SK-N-SH (cell line): ENCODE results near the gene FBXO42. TPM values are rescaled to one million over a fixed set of nuclear protein-coding genes. Genes with fewer than 3 reads are reported as not detected.

Experiments used
- CTCF ChIA-PET: fragments of 300-600, 350-600 bp; formaldehyde crosslinking; extraction: SDS; loops from one replicate; lab custom pipeline; 2021; lab: Yijun Ruan, JAX
- POLR2A ChIA-PET: fragments of 350-600 bp; sonication (Branson Sonifier 250); formaldehyde crosslinking; extraction: SDS; loops from one replicate; lab custom pipeline; 2020; ENCODE audit warnings: antibody characterized with exemption, inconsistent platforms; lab: Yijun Ruan, JAX
- DNase-seq: peaks from one replicate; pipeline ENCODE4 v3.0.0; 2012
- H2AFZ ChIP-seq: fragments of 200-600 bp; sonication (generic); 2 replicates; pipeline ENCODE4 v1.8.1; 2016; ENCODE audit warnings: antibody characterized with exemption, mild to moderate bottlenecking, low read depth
- H3F3A ChIP-seq: fragments of 200-600 bp; sonication (generic); replicated peaks from 2 replicates; pipeline ENCODE3; 2016; ENCODE audit warnings: antibody characterized with exemption, mild to moderate bottlenecking; ENCODE audit not compliant: insufficient read depth
- H3K27ac ChIP-seq, 2 experiments: fragments of 200-500 bp in 1 of 2; fragments of 200-600 bp in 1 of 2; sonication (Bioruptor generic) in 1 of 2; sonication (generic), shearing (Covaris generic) in 1 of 2; 2 replicates each; pipeline versions ENCODE4 v1.5.1 to v1.6.1; 2014 to 2016; ENCODE audit warnings: low read depth in 2 of 2, inconsistent platforms in 1 of 2, low read length in 1 of 2, mild to moderate bottlenecking in 1 of 2, mixed read lengths in 1 of 2
- H3K27me3 ChIP-seq: fragments of 200-600 bp; sonication (generic), shearing (Covaris generic); 2 replicates; pipeline ENCODE4 v1.6.1; 2016; ENCODE audit warnings: mixed run types; ENCODE audit not compliant: insufficient read depth
- H3K36me3 ChIP-seq, 2 experiments: fragments of 200-500 bp in 1 of 2; fragments of 200-600 bp in 1 of 2; sonication (Bioruptor generic) in 1 of 2; sonication (generic) in 1 of 2; replicated peaks in 1 of 2; 2 replicates each; pipeline versions ENCODE3 to v1.5.1; 2014 to 2016; ENCODE audit warnings: low read length in 1 of 2, mild to moderate bottlenecking in 1 of 2; ENCODE audit not compliant: insufficient read depth in 2 of 2, control insufficient read depth in 1 of 2
- H3K4me1 ChIP-seq, 2 experiments: fragments of 200-500 bp in 1 of 2; fragments of 200-600 bp in 1 of 2; sonication (Bioruptor generic) in 1 of 2; sonication (generic), shearing (Covaris generic) in 1 of 2; 2 replicates each; pipeline versions ENCODE4 v1.5.1 to v1.6.1; 2014 to 2016; ENCODE audit warnings: low read depth in 1 of 2, low read length in 1 of 2, mixed run types in 1 of 2; ENCODE audit not compliant: insufficient read depth in 2 of 2, control insufficient read depth in 1 of 2
- H3K4me2 ChIP-seq: fragments of 200-600 bp; sonication (generic), shearing (Covaris generic); 2 replicates; pipeline ENCODE4 v1.6.1; 2017; ENCODE audit warnings: mixed run types
- H3K4me3 ChIP-seq, 2 experiments: fragments of 200-500 bp in 1 of 2; fragments of 200-600 bp in 1 of 2; sonication (Bioruptor generic) in 1 of 2; sonication (generic), shearing (Covaris generic) in 1 of 2; 2 replicates each; pipeline versions ENCODE4 v1.5.1 to v1.8.1; 2014 to 2016; ENCODE audit warnings: low read depth in 2 of 2, inconsistent platforms in 1 of 2, low read length in 1 of 2, mild to moderate bottlenecking in 1 of 2, mixed read lengths in 1 of 2, moderate library complexity in 1 of 2
- H3K79me2 ChIP-seq: fragments of 200-600 bp; sonication (generic); 2 replicates; pipeline ENCODE4 v1.8.1; 2017; ENCODE audit warnings: mild to moderate bottlenecking; ENCODE audit not compliant: insufficient read depth
- H3K9ac ChIP-seq: fragments of 200-600 bp; sonication (generic); 2 replicates; pipeline ENCODE4 v1.6.1; 2017; ENCODE audit warnings: mixed run types
- H3K9me2 ChIP-seq: fragments of 200-600 bp; sonication (generic); 2 replicates; pipeline ENCODE4 v1.6.1; 2017; ENCODE audit warnings: mixed run types
- H3K9me3 ChIP-seq: fragments of 200-600 bp; sonication (generic); 2 replicates; pipeline ENCODE4 v1.6.1; 2017; ENCODE audit warnings: mixed run types, mild to moderate bottlenecking, moderate library complexity
- H4K20me1 ChIP-seq: fragments of 200-600 bp; sonication (generic); 2 replicates; pipeline ENCODE4 v1.6.1; 2017; ENCODE audit warnings: mild to moderate bottlenecking, mixed run types; ENCODE audit not compliant: insufficient read depth
- CHD2 ChIP-seq: fragments of 150-350 bp; IDR thresholded peaks from 2 replicates; pipeline ENCODE4 v1.6.1; 2018; ENCODE audit warnings: low read length; ENCODE audit not compliant: partially characterized antibody
- ELF1 ChIP-seq: IDR thresholded peaks from 2 replicates; pipeline ENCODE4 v1.4.0; 2012
- EZH2phosphoT487 ChIP-seq: fragments of 200-600 bp; sonication (generic); IDR thresholded peaks from 2 replicates; pipeline ENCODE4 v1.6.1; 2017; ENCODE audit warnings: low read depth, mixed run types, mild to moderate bottlenecking, antibody characterized with exemption, moderate library complexity, borderline replicate concordance
- FOSL2 ChIP-seq: IDR thresholded peaks from 2 replicates; pipeline ENCODE4 v1.4.0; 2012; ENCODE audit warnings: low read depth, mild to moderate bottlenecking, moderate library complexity, borderline replicate concordance
- GATA2 ChIP-seq: sonication (generic); formaldehyde crosslinking; IDR thresholded peaks from 2 replicates; pipeline ENCODE4 v1.5.0; 2020; ENCODE audit warnings: mild to moderate bottlenecking, missing genetic modification reagents
- JUND ChIP-seq: IDR thresholded peaks from 2 replicates; pipeline ENCODE4 v1.4.0; 2012
- MEF2A ChIP-seq: IDR thresholded peaks from 2 replicates; pipeline ENCODE4 v1.4.0; 2012; ENCODE audit warnings: low read depth, borderline replicate concordance
- MXI1 ChIP-seq: IDR thresholded peaks from 2 replicates; pipeline ENCODE4 v1.6.1; 2012; ENCODE audit warnings: mild to moderate bottlenecking, low read depth, low read length, improper control_type of control experiment
- NRF1 ChIP-seq: IDR thresholded peaks from 2 replicates; pipeline ENCODE4 v1.6.1; 2012; ENCODE audit warnings: low read depth, mild to moderate bottlenecking, low read length
- PBX3 ChIP-seq: IDR thresholded peaks from 2 replicates; pipeline ENCODE4; 2012
- POLR2AphosphoS5 ChIP-seq: IDR thresholded peaks from 2 replicates; pipeline ENCODE4 v1.6.1; 2012; ENCODE audit warnings: low read depth, low read length
- RAD21 ChIP-seq: IDR thresholded peaks from 2 replicates; pipeline ENCODE4 v1.6.1; 2012; ENCODE audit warnings: mild to moderate bottlenecking, low read length
- RFX5 ChIP-seq: IDR thresholded peaks from 2 replicates; pipeline ENCODE4 v1.6.1; 2012; ENCODE audit warnings: mild to moderate bottlenecking, improper control_type of control experiment, low read length
- SMC3 ChIP-seq: IDR thresholded peaks from 2 replicates; pipeline ENCODE4 v1.6.1; 2012; ENCODE audit warnings: low read depth, low read length, improper control_type of control experiment
- TCF12 ChIP-seq: IDR thresholded peaks from 2 replicates; pipeline ENCODE4 v1.4.0; 2012
- USF1 ChIP-seq: IDR thresholded peaks from 2 replicates; pipeline ENCODE4 v1.4.0; 2012; ENCODE audit warnings: low read depth, borderline replicate concordance
- YY1 ChIP-seq: IDR thresholded peaks from 2 replicates; pipeline ENCODE4 v1.4.0; 2012; ENCODE audit warnings: low read depth, mild to moderate bottlenecking
- WGBS: methylation state at CpG from one replicate; pipeline ENCODE4 v1.1.6; 2017; ENCODE audit warnings: low lambda C conversion rate; 5-methylcytosine and 5-hydroxymethylcytosine counted together
- polyA plus RNA-seq, 3 experiments: library from polyadenylated mRNA; depleted of rRNA; stranded (reverse); fragments of >200 nt; gene quantifications; 2 replicates each; pipeline ENCODE4 v1.2.3, GENCODE V29; 2012
- TF ChIP-seq, protein P1 (sequence below): IDR thresholded peaks from 2 replicates; pipeline ENCODE4 v1.4.0; 2012; ENCODE audit warnings: low read depth
- TF ChIP-seq, protein P2 (sequence below): IDR thresholded peaks from 2 replicates; pipeline ENCODE4 v1.6.1; 2012; ENCODE audit warnings: mild to moderate bottlenecking, low read depth, low read length, moderate library complexity

FBXO42 gene
- polyA plus RNA-seq, 1 of the 3 experiments (the other 2 are of a cell fraction): 8.6 TPM

DNA sequence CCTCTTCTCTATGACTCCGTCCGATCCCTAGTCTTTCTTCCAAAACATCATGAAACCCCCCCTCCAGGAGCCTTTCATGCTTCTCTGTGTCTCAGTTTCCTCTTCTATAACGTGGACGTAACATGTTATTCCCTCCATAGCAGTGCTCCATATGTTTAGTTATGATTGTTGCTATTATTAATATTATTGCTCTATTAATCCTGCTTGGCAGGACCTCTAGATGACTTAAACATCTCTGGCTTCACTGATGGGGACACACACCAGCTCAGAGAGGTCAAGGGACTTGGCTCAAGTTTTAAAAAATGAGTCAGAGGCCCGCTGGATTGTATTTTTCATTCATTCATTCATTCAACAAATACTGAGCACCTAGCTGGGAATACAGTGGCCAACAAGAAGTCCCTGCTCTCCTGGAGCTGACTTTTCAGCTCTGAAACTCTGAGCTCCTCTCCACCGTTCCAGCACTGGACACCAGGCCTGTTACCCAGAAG lies 114.9 kb downstream of the FBXO42 start:
- TF ChIP-seq PBX3 (no peak), ELF1 (peak; percentile 3; the same call in 1 of the 2 replicates), MXI1 (0 out of 2 replicates have a peak, but pooled peaks have one; percentile 16), SMC3 (no peak), CHD2 (no peak), JUND (no peak), NRF1 (no peak), USF1 (no peak)
- TF ChIP-seq, protein P1, sequence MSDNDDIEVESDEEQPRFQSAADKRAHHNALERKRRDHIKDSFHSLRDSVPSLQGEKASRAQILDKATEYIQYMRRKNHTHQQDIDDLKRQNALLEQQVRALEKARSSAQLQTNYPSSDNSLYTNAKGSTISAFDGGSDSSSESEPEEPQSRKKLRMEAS: no peak
- POLR2A ChIA-PET: interaction anchor here (0.9 to 1.6 kb wide), 3 partner anchors 21 to 47 kb away, joined by 3 to 7 read pairs (median 3); no protein-coding TSS in a partner anchor
- H3K4me1 ChIP-seq: peaks cover 6 to 22% of the 10 kb centered on the region in 2 experiments

GRCh38 chr1:16236511-16237342 lies 115.6 kb downstream of the FBXO42 start, which contains the start of gene CPLANE2:
Gene CPLANE2, minus strand, starts transcription at chr1:16237183. Its CDS starts 441 bp downstream, at chr1:16236742.
- H3K9ac ChIP-seq: peak within 1 kb of the TSS; percentile 75
- CTCF ChIA-PET: interaction anchor here (0.7 to 4.7 kb wide), 13 partner anchors 8 to 164 kb away, joined by 3 to 25 read pairs (median 4); partner anchors contain the start of genes FAM131C and FBXO42
- TF ChIP-seq POLR2AphosphoS5 (peak; percentile 90), MEF2A (no peak), TCF12 (0 out of 2 replicates have a peak, but pooled peaks have one; percentile 15), EZH2phosphoT487 (no peak), USF1 (no peak), MXI1 (peak; percentile 90), RFX5 (peak; percentile 95), GATA2 (CRISPR knock-in tag) (no peak), ELF1 (peak; percentile 74), RAD21 (peak; percentile 26; the same call in 1 of the 2 replicates), NRF1 (peak; percentile 98), FOSL2 (no peak), YY1 (no peak)
- TF ChIP-seq, protein P2, sequence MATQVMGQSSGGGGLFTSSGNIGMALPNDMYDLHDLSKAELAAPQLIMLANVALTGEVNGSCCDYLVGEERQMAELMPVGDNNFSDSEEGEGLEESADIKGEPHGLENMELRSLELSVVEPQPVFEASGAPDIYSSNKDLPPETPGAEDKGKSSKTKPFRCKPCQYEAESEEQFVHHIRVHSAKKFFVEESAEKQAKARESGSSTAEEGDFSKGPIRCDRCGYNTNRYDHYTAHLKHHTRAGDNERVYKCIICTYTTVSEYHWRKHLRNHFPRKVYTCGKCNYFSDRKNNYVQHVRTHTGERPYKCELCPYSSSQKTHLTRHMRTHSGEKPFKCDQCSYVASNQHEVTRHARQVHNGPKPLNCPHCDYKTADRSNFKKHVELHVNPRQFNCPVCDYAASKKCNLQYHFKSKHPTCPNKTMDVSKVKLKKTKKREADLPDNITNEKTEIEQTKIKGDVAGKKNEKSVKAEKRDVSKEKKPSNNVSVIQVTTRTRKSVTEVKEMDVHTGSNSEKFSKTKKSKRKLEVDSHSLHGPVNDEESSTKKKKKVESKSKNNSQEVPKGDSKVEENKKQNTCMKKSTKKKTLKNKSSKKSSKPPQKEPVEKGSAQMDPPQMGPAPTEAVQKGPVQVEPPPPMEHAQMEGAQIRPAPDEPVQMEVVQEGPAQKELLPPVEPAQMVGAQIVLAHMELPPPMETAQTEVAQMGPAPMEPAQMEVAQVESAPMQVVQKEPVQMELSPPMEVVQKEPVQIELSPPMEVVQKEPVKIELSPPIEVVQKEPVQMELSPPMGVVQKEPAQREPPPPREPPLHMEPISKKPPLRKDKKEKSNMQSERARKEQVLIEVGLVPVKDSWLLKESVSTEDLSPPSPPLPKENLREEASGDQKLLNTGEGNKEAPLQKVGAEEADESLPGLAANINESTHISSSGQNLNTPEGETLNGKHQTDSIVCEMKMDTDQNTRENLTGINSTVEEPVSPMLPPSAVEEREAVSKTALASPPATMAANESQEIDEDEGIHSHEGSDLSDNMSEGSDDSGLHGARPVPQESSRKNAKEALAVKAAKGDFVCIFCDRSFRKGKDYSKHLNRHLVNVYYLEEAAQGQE: no peak

More for the DNA sequence above, 114.9 kb downstream of the FBXO42 start:
- Histone ChIP-seq H3K4me2 (peak overlapping the region; percentile 88), H4K20me1 (no peaks in the 10 kb centered on the region), H3K27me3 (no peaks in the 10 kb centered on the region), H3K36me3 (no peaks in the 10 kb centered on the region), H3K9me2 (no peaks in the 10 kb centered on the region), H3K9ac (peak overlapping the region; percentile 75), H3K79me2 (no peaks in the 10 kb centered on the region), H3K4me3 (peak overlapping the region; percentile 69 to 92), H2AFZ (peak overlapping the region; percentile 95), H3F3A (peaks cover 15% of the 10 kb centered on the region), H3K9me3 (no peaks in the 10 kb centered on the region), H3K27ac (peak overlapping the region; percentile 87 to 92)
- 24% methylated on average over 6 of the region's 6 CpGs for WGBS
- CTCF ChIA-PET: interaction anchor here (0.6 to 4.7 kb wide), 9 partner anchors 9 to 710 kb away, joined by 3 to 25 read pairs (median 4); no protein-coding TSS in a partner anchor
- no peak for DNase-seq

More at GRCh38 chr1:16236511-16237342, 115.6 kb downstream of the FBXO42 start, which contains the start of gene CPLANE2:
- Histone ChIP-seq H3K4me2 (peak within 1 kb of the TSS; percentile 88), H3F3A (peaks cover 15% of the 10 kb centered on the region), H4K20me1 (no peaks in the 10 kb centered on the region), H3K27me3 (no peaks in the 10 kb centered on the region), H3K9me2 (no peaks in the 10 kb centered on the region), H2AFZ (peak within 1 kb of the TSS; percentile 95), H3K79me2 (no peaks in the 10 kb centered on the region), H3K27ac (peak within 1 kb of the TSS; percentile 87 to 92), H3K4me3 (peak within 1 kb of the TSS; percentile 69 to 92), H3K4me1 (peaks cover 6 to 22% of the 10 kb centered on the region in 2 experiments), H3K9me3 (no peaks in the 10 kb centered on the region), H3K36me3 (no peaks in the 10 kb centered on the region)
- 4% methylated on average over 30 of the region's 57 CpGs for WGBS
- DNase-seq: peak; percentile 97
- POLR2A ChIA-PET: interaction anchor here (0.9 to 1.6 kb wide), 4 partner anchors 19 to 46 kb away, joined by 3 to 7 read pairs (median 4); no protein-coding TSS in a partner anchor
